K562 (cell line): ENCODE results near the gene P4HB. TPM values are rescaled to one million over a fixed set of nuclear protein-coding genes. Genes with fewer than 3 reads are reported as not detected.

Source experiments
- CTCFL ChIP-seq: IDR thresholded peaks from 2 replicates; pipeline ENCODE4 v1.6.1; 2011; ENCODE audit warnings: borderline replicate concordance, low read depth, mild to moderate bottlenecking, moderate library complexity, low read length; ENCODE audit not compliant: insufficient read depth, poor library complexity, severe bottlenecking
- ZNF764 ChIP-seq: fragments of 250-450 bp; sonication (Bioruptor Pico); IDR thresholded peaks from 2 replicates; pipeline ENCODE4 v1.4.0; 2020; ENCODE audit warnings: low read depth, mild to moderate bottlenecking, moderate library complexity
- polyA plus RNA-seq, 8 experiments: library from polyadenylated mRNA; depleted of rRNA in 4 of 8; stranded (reverse) in 5 of 8; unstranded in 3 of 8; fragments of >200 nt; fragmentation: Nextera tagmentation in 2 of 8; fragmentation: Illumina TruSeq in 1 of 8; extraction: Ambion mirVana in 2 of 8; extraction: Trizol in 1 of 8; gene quantifications; 2 replicates each; pipeline versions ENCODE4 v1.2.1 to v1.2.3, GENCODE V29; 2011 to 2014; ENCODE audit warnings: inconsistent platforms in 1 of 8, missing spikeins in 1 of 8
- total RNA-seq, 7 experiments: library from RNA; depleted of rRNA in 6 of 7; stranded (reverse); fragments of >200 nt in 6 of 7; fragmentation: Illumina TruSeq in 2 of 7; extraction: Trizol in 2 of 7; gene quantifications; 2 replicates each; pipeline versions ENCODE4 v1.2.1 to v1.2.3, GENCODE V29; 2011 to 2021; ENCODE audit warnings: low replicate concordance in 1 of 7
- TF ChIP-seq, protein P1 (sequence below), 2 experiments: fragments of 450-650 bp; formaldehyde crosslinking in 1 of 2; IDR thresholded peaks; 2 replicates each; pipeline versions ENCODE4 v1.4.0 to v1.6.1; 2014 to 2020; ENCODE audit warnings: mild to moderate bottlenecking in 2 of 2, borderline replicate concordance in 1 of 2, low read depth in 1 of 2
- TF ChIP-seq, protein P2 (sequence below): fragments of 250-450 bp; sonication (Bioruptor Pico); IDR thresholded peaks from 2 replicates; pipeline ENCODE4 v1.4.0; 2020

The P4HB gene
- total and polyA plus RNA-seq, 9 of the 15 experiments (the other 6 are each of a cell fraction or from before 2014, with no cell fraction given), result 4.4 to 645 (median 325) TPM

DNA sequence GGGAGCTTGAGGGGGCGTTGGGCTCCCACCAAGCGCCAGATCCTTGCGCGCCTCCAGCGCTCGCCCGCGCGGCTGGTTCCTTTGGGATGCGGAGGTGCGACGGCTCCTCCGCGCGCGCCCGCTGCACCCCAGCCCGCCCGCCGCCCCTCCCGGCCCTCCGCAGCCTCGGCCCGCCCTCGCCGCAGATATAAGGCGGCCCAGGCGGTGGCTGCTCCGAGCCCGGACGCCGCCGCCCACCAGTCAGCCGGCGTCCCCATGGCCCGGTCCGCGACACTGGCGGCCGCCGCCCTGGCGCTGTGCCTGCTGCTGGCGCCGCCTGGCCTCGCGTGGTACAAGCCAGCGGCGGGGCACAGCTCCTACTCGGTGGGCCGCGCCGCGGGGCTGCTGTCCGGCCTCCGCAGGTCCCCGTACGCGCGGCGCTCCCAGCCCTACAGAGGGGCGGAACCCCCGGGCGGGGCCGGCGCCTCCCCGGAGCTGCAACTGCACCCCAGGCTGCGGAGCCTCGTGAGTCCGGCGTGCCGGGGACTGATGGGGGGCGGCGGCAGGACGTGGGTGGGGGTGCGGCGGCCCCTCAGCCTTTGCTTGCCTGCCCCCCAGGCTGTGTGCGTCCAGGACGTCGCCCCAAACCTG is 41.8 kb upstream of the P4HB start, which contains the start of gene NPB (continued):
- TF ChIP-seq, protein P1, sequence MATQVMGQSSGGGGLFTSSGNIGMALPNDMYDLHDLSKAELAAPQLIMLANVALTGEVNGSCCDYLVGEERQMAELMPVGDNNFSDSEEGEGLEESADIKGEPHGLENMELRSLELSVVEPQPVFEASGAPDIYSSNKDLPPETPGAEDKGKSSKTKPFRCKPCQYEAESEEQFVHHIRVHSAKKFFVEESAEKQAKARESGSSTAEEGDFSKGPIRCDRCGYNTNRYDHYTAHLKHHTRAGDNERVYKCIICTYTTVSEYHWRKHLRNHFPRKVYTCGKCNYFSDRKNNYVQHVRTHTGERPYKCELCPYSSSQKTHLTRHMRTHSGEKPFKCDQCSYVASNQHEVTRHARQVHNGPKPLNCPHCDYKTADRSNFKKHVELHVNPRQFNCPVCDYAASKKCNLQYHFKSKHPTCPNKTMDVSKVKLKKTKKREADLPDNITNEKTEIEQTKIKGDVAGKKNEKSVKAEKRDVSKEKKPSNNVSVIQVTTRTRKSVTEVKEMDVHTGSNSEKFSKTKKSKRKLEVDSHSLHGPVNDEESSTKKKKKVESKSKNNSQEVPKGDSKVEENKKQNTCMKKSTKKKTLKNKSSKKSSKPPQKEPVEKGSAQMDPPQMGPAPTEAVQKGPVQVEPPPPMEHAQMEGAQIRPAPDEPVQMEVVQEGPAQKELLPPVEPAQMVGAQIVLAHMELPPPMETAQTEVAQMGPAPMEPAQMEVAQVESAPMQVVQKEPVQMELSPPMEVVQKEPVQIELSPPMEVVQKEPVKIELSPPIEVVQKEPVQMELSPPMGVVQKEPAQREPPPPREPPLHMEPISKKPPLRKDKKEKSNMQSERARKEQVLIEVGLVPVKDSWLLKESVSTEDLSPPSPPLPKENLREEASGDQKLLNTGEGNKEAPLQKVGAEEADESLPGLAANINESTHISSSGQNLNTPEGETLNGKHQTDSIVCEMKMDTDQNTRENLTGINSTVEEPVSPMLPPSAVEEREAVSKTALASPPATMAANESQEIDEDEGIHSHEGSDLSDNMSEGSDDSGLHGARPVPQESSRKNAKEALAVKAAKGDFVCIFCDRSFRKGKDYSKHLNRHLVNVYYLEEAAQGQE (IDR thresholded peaks at IDR 0.05; ENCODE audit: borderline replicate concordance), result no peak
- TF ChIP-seq, protein P1 (CRISPR knock-in tag; IDR thresholded peaks at IDR 0.05; ENCODE audit: low read depth), result 0 out of 2 replicates have a peak, but pooled peaks have one; percentile 41
- TF ChIP-seq CTCFL (no peak), ZNF764 (no peak)
- TF ChIP-seq, protein P2, sequence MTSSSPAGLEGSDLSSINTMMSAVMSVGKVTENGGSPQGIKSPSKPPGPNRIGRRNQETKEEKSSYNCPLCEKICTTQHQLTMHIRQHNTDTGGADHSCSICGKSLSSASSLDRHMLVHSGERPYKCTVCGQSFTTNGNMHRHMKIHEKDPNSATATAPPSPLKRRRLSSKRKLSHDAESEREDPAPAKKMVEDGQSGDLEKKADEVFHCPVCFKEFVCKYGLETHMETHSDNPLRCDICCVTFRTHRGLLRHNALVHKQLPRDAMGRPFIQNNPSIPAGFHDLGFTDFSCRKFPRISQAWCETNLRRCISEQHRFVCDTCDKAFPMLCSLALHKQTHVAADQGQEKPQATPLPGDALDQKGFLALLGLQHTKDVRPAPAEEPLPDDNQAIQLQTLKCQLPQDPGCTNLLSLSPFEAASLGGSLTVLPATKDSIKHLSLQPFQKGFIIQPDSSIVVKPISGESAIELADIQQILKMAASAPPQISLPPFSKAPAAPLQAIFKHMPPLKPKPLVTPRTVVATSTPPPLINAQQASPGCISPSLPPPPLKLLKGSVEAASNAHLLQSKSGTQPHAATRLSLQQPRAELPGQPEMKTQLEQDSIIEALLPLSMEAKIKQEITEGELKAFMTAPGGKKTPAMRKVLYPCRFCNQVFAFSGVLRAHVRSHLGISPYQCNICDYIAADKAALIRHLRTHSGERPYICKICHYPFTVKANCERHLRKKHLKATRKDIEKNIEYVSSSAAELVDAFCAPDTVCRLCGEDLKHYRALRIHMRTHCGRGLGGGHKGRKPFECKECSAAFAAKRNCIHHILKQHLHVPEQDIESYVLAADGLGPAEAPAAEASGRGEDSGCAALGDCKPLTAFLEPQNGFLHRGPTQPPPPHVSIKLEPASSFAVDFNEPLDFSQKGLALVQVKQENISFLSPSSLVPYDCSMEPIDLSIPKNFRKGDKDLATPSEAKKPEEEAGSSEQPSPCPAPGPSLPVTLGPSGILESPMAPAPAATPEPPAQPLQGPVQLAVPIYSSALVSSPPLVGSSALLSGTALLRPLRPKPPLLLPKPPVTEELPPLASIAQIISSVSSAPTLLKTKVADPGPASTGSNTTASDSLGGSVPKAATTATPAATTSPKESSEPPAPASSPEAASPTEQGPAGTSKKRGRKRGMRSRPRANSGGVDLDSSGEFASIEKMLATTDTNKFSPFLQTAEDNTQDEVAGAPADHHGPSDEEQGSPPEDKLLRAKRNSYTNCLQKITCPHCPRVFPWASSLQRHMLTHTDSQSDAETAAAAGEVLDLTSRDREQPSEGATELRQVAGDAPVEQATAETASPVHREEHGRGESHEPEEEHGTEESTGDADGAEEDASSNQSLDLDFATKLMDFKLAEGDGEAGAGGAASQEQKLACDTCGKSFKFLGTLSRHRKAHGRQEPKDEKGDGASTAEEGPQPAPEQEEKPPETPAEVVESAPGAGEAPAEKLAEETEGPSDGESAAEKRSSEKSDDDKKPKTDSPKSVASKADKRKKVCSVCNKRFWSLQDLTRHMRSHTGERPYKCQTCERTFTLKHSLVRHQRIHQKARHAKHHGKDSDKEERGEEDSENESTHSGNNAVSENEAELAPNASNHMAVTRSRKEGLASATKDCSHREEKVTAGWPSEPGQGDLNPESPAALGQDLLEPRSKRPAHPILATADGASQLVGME, result no peak
